ENCODE results near the gene SLC7A11.

Gene SLC7A11

GRCh38 chr4:138242076-138242833 is at the start of gene SLC7A11:
Gene SLC7A11, minus strand, starts transcription at chr4:138242349. Its CDS starts 280 bp downstream, at chr4:138242069.
- Histone ChIP-seq H3K27me3 (ENCODE audit: control insufficient read depth, insufficient read depth, low read length) (no peaks in the 10 kb centered on the region), H3K9me3 (ENCODE audit: control insufficient read depth, low read depth, low read length) (no peaks in the 10 kb centered on the region), H3K4me1 (ENCODE audit: control insufficient read depth, low read depth, low read length) (peaks cover 14% of the 10 kb centered on the region), H3K4me3 (ENCODE audit: low read length) (peak within 1 kb of the TSS; percentile 90), H3K27ac (ENCODE audit: low read length) (peak within 1 kb of the TSS; percentile 98), H3K9ac (ENCODE audit: low read length) (peak within 1 kb of the TSS; percentile 98), H3K36me3 (ENCODE audit: control insufficient read depth, low read depth, low read length) (no peaks in the 10 kb centered on the region)

- no peaks in the 10 kb centered on the region for H3K4me1 ChIP-seq (ENCODE audit: control insufficient read depth, low read depth, low read length)
- no peaks in the 10 kb centered on the region for H3K27me3 ChIP-seq (ENCODE audit: control insufficient read depth, insufficient read depth, low read length)
- no peak overlapping the region for H3K4me3 ChIP-seq (ENCODE audit: low read length)
- no peak overlapping the region for H3K27ac ChIP-seq (ENCODE audit: low read length)
- H3K36me3 ChIP-seq (ENCODE audit: control insufficient read depth, low read depth, low read length) = no peaks in the 10 kb centered on the region
- no peaks in the 10 kb centered on the region for H3K9me3 ChIP-seq (ENCODE audit: control insufficient read depth, low read depth, low read length)
- H3K9ac ChIP-seq (ENCODE audit: low read length) = no peak overlapping the region
Measured at GRCh38 chr4:138291431-138291830, 49.3 kb upstream of the SLC7A11 start.

- no peaks in the 10 kb centered on the region for H3K9me3 ChIP-seq (ENCODE audit: control insufficient read depth, low read depth, low read length)
- H3K4me1 ChIP-seq (ENCODE audit: control insufficient read depth, low read depth, low read length) = no peaks in the 10 kb centered on the region
- H3K27ac ChIP-seq (ENCODE audit: low read length) = no peak overlapping the region
- no peak overlapping the region for H3K9ac ChIP-seq (ENCODE audit: low read length)
- no peaks in the 10 kb centered on the region for H3K27me3 ChIP-seq (ENCODE audit: control insufficient read depth, insufficient read depth, low read length)
- no peaks in the 10 kb centered on the region for H3K36me3 ChIP-seq (ENCODE audit: control insufficient read depth, low read depth, low read length)
- H3K4me3 ChIP-seq (ENCODE audit: low read length) = no peak overlapping the region
Measured at GRCh38 chr4:138290805-138291204, 48.7 kb upstream of the SLC7A11 start.

GRCh38 chr4:138279286-138279685 is 37.1 kb upstream of the SLC7A11 start:
- H3K4me1 ChIP-seq (ENCODE audit: control insufficient read depth, low read depth, low read length) = no peaks in the 10 kb centered on the region
- H3K9me3 ChIP-seq (ENCODE audit: control insufficient read depth, low read depth, low read length) = no peaks in the 10 kb centered on the region
- H3K27ac ChIP-seq (ENCODE audit: low read length) = no peak overlapping the region
- no peak overlapping the region for H3K9ac ChIP-seq (ENCODE audit: low read length)
- H3K36me3 ChIP-seq (ENCODE audit: control insufficient read depth, low read depth, low read length) = no peaks in the 10 kb centered on the region
- H3K27me3 ChIP-seq (ENCODE audit: control insufficient read depth, insufficient read depth, low read length) = no peaks in the 10 kb centered on the region
- no peak overlapping the region for H3K4me3 ChIP-seq (ENCODE audit: low read length)

GRCh38 chr4:138277133-138277532 is 35.0 kb upstream of the SLC7A11 start:
- Histone ChIP-seq H3K4me1 (ENCODE audit: control insufficient read depth, low read depth, low read length) (no peaks in the 10 kb centered on the region), H3K36me3 (ENCODE audit: control insufficient read depth, low read depth, low read length) (no peaks in the 10 kb centered on the region), H3K9ac (ENCODE audit: low read length) (no peak overlapping the region), H3K27ac (ENCODE audit: low read length) (no peak overlapping the region), H3K27me3 (ENCODE audit: control insufficient read depth, insufficient read depth, low read length) (no peaks in the 10 kb centered on the region), H3K9me3 (ENCODE audit: control insufficient read depth, low read depth, low read length) (no peaks in the 10 kb centered on the region), H3K4me3 (ENCODE audit: low read length) (no peak overlapping the region)

GRCh38 chr4:138275963-138276621 is 33.9 kb upstream of the SLC7A11 start:
- H3K4me1 ChIP-seq (ENCODE audit: control insufficient read depth, low read depth, low read length) = no peaks in the 10 kb centered on the region
- H3K27ac ChIP-seq (ENCODE audit: low read length) = no peak overlapping the region
- H3K4me3 ChIP-seq (ENCODE audit: low read length) = no peak overlapping the region

GRCh38 chr4:138275216-138275615 is 33.1 kb upstream of the SLC7A11 start:
- Histone ChIP-seq H3K36me3 (ENCODE audit: control insufficient read depth, low read depth, low read length) (no peaks in the 10 kb centered on the region), H3K27ac (ENCODE audit: low read length) (no peak overlapping the region), H3K4me3 (ENCODE audit: low read length) (no peak overlapping the region), H3K4me1 (ENCODE audit: control insufficient read depth, low read depth, low read length) (no peaks in the 10 kb centered on the region), H3K9me3 (ENCODE audit: control insufficient read depth, low read depth, low read length) (no peaks in the 10 kb centered on the region), H3K27me3 (ENCODE audit: control insufficient read depth, insufficient read depth, low read length) (no peaks in the 10 kb centered on the region), H3K9ac (ENCODE audit: low read length) (no peak overlapping the region)

More at GRCh38 chr4:138275963-138276621, 33.9 kb upstream of the SLC7A11 start:
- Histone ChIP-seq H3K27me3 (ENCODE audit: control insufficient read depth, insufficient read depth, low read length) (no peaks in the 10 kb centered on the region), H3K9ac (ENCODE audit: low read length) (no peak overlapping the region), H3K9me3 (ENCODE audit: control insufficient read depth, low read depth, low read length) (no peaks in the 10 kb centered on the region), H3K36me3 (ENCODE audit: control insufficient read depth, low read depth, low read length) (no peaks in the 10 kb centered on the region)

GRCh38 chr4:138269175-138269574 is 27.0 kb upstream of the SLC7A11 start:
- Histone ChIP-seq H3K27me3 (ENCODE audit: control insufficient read depth, insufficient read depth, low read length) (no peaks in the 10 kb centered on the region), H3K9ac (ENCODE audit: low read length) (no peak overlapping the region), H3K4me1 (ENCODE audit: control insufficient read depth, low read depth, low read length) (no peaks in the 10 kb centered on the region), H3K36me3 (ENCODE audit: control insufficient read depth, low read depth, low read length) (no peaks in the 10 kb centered on the region), H3K27ac (ENCODE audit: low read length) (no peak overlapping the region), H3K9me3 (ENCODE audit: control insufficient read depth, low read depth, low read length) (no peaks in the 10 kb centered on the region), H3K4me3 (ENCODE audit: low read length) (no peak overlapping the region)

GRCh38 chr4:138267835-138268234 is 25.7 kb upstream of the SLC7A11 start:
- Histone ChIP-seq H3K9ac (ENCODE audit: low read length) (no peak overlapping the region), H3K36me3 (ENCODE audit: control insufficient read depth, low read depth, low read length) (no peaks in the 10 kb centered on the region), H3K27ac (ENCODE audit: low read length) (no peak overlapping the region), H3K9me3 (ENCODE audit: control insufficient read depth, low read depth, low read length) (no peaks in the 10 kb centered on the region), H3K4me1 (ENCODE audit: control insufficient read depth, low read depth, low read length) (no peaks in the 10 kb centered on the region), H3K4me3 (ENCODE audit: low read length) (no peak overlapping the region), H3K27me3 (ENCODE audit: control insufficient read depth, insufficient read depth, low read length) (no peaks in the 10 kb centered on the region)

GRCh38 chr4:138266948-138267347 is 24.8 kb upstream of the SLC7A11 start:
- H3K27ac ChIP-seq (ENCODE audit: low read length) = no peak overlapping the region
- H3K36me3 ChIP-seq (ENCODE audit: control insufficient read depth, low read depth, low read length) = no peaks in the 10 kb centered on the region
- no peaks in the 10 kb centered on the region for H3K9me3 ChIP-seq (ENCODE audit: control insufficient read depth, low read depth, low read length)
- no peaks in the 10 kb centered on the region for H3K27me3 ChIP-seq (ENCODE audit: control insufficient read depth, insufficient read depth, low read length)
- no peak overlapping the region for H3K4me3 ChIP-seq (ENCODE audit: low read length)
- no peak overlapping the region for H3K9ac ChIP-seq (ENCODE audit: low read length)
- H3K4me1 ChIP-seq (ENCODE audit: control insufficient read depth, low read depth, low read length) = no peaks in the 10 kb centered on the region

- H3K9me3 ChIP-seq (ENCODE audit: control insufficient read depth, low read depth, low read length) = no peaks in the 10 kb centered on the region
- H3K27ac ChIP-seq (ENCODE audit: low read length) = no peak overlapping the region
- no peaks in the 10 kb centered on the region for H3K4me1 ChIP-seq (ENCODE audit: control insufficient read depth, low read depth, low read length)
- H3K9ac ChIP-seq (ENCODE audit: low read length) = no peak overlapping the region
- no peaks in the 10 kb centered on the region for H3K27me3 ChIP-seq (ENCODE audit: control insufficient read depth, insufficient read depth, low read length)
- no peaks in the 10 kb centered on the region for H3K36me3 ChIP-seq (ENCODE audit: control insufficient read depth, low read depth, low read length)
- no peak overlapping the region for H3K4me3 ChIP-seq (ENCODE audit: low read length)
Measured at GRCh38 chr4:138263247-138263816, 21.2 kb upstream of the SLC7A11 start.

Data from iPS-18a (cell line).